Aorta (tissue), 5 donors: ENCODE results near the gene SV2C. TPM values are rescaled to one million over a fixed set of nuclear protein-coding genes. Genes with fewer than 3 reads are reported as not detected.
"Not testable (repeated sequence)": the region's sequence is repeated elsewhere in the genome, so short reads cannot be mapped to it uniquely, and the experiment has no call there.

Experiments used
- ATAC-seq: fragments of 200-7000 bp; cut with Tn5 transposase; one replicate; pipeline ENCODE4 v1.9.1; 2022; ENCODE audit warnings: moderate library complexity; ENCODE audit not compliant: low FRiP score
- DNase-seq, 2 donors: peaks; one replicate each; pipeline ENCODE4 v3.0.0-alpha.2; 2020
- H3K27ac ChIP-seq, 2 donors: one replicate each; pipeline ENCODE4 v1.5.1; 2013; ENCODE audit warnings: low read length in 2 of 2, mild to moderate bottlenecking in 2 of 2, moderate library complexity in 2 of 2, control low read depth in 1 of 2, inconsistent platforms in 1 of 2, low read depth in 1 of 2
- H3K27me3 ChIP-seq, 2 donors: one replicate each; pipeline ENCODE4 v1.6.1; 2013; ENCODE audit warnings: control low read depth in 1 of 2, low read length in 1 of 2, mild to moderate bottlenecking in 1 of 2, moderate library complexity in 1 of 2; ENCODE audit not compliant: insufficient read depth in 2 of 2, control insufficient read depth in 1 of 2
- H3K36me3 ChIP-seq, 2 donors: one replicate each; pipeline ENCODE4 v1.6.1; 2013; ENCODE audit warnings: control low read depth in 1 of 2, low read length in 1 of 2, mild to moderate bottlenecking in 1 of 2; ENCODE audit not compliant: insufficient read depth in 2 of 2, control insufficient read depth in 1 of 2
- H3K4me1 ChIP-seq, 2 donors: one replicate each; pipeline ENCODE4 v1.6.1; 2013; ENCODE audit warnings: low read length in 2 of 2, control low read depth in 1 of 2, mild to moderate bottlenecking in 1 of 2, moderate library complexity in 1 of 2; ENCODE audit not compliant: insufficient read depth in 2 of 2, control insufficient read depth in 1 of 2
- H3K4me3 ChIP-seq, 2 donors: one replicate each; pipeline ENCODE4 v1.5.1; 2013; ENCODE audit warnings: low read length in 2 of 2, control low read depth in 1 of 2, mild to moderate bottlenecking in 1 of 2
- H3K9me3 ChIP-seq: one replicate; pipeline ENCODE4 v1.6.1; 2013; ENCODE audit warnings: mild to moderate bottlenecking, low read length; ENCODE audit not compliant: control insufficient read depth
- WGBS, 2 donors: extraction: QIAGEN DNeasy Blood & Tissue Kit; methylation state at CpG; one replicate each; pipeline ENCODE4 v1.1.7; 2013; 5-methylcytosine and 5-hydroxymethylcytosine counted together
- intact Hi-C, 2 donors: fragments of 100-400 bp; cut with DNase I; formaldehyde crosslinking; loops; one replicate each; pipeline versions ENCODE4 v1.14.2 to v1.15.0; 2022
- polyA plus RNA-seq, 2 donors: library from polyadenylated mRNA; stranded (reverse); fragments of 200-250 nt; gene quantifications; one replicate each; pipeline ENCODE4 v1.2.3, GENCODE V29; 2013
- total RNA-seq, 2 donors: library from RNA; stranded (reverse); fragmentation: NEBNext Ultra II Directional; extraction: Animal tissue kit (Norgen Biotek cat#: 25700); gene quantifications; one replicate each; pipeline ENCODE4 v1.2.1, GENCODE V29; 2021
- donor health status: healthy with polysubstance abuse.
- donor health status: Bipolar disorder and iron deficiency.
- donor health status: DM: no; HTN: no; CAD: no.
- donor health status: DM: no; HTN: no; CAD: no.
- donor health status: DM: yes; HTN: yes; CAD: no.

Gene SV2C
- total and polyA plus RNA-seq, 4 donors = 0.33 TPM; not detected in 3

DNA sequence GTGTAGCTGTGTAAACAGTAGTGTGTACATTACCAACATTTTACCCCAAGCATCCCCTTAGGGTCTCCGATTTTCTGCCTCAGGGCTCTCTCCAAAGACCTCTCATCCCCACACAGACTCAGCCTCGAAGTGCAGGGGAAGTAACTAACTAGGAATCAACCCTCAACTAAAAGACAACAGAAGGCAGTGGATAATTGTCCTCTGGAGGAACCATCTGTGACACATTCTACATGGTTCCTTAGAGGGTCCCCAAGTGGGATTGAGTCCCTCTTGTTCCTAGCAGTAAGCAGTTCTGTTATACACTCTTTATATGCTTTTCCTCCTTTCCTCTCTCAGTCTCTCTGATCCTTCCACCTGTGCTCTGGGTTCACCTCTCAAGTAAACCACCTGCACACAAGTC lies 157.2 kb downstream of the SV2C start:
- WGBS, 2 donors = 43 to 45% methylated on average over 2 of the region's 2 CpGs
- intact Hi-C loops = no loop called here

DNA sequence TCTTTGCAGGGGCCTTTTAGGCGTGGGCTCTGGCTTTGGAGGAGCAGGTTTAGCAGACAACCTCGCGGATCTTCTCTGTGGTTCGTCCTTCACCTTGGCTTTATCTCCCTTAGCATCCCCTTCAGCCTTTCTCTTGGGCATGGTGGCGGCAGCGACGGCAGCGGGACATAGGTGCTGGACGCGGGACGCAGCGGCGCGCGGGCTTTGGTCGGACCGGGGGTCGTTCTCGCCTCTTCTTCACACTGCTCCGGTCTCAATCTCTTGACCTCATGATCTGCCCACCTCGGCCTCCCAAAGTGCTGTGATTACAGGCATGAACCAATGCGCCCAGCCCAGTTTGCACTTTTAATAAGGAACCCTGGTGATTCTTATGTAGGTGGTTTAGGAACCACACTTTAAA lies 159.0 kb downstream of the SV2C start:
- intact Hi-C loops, H3K4me3 ChIP-seq, H3K4me1 ChIP-seq, DNase-seq, H3K27me3 ChIP-seq, ATAC-seq, H3K9me3 ChIP-seq, H3K27ac ChIP-seq, H3K36me3 ChIP-seq: not testable (repeated sequence)
- WGBS, 2 donors = 92 to 95% methylated on average over 21 to 22 of the region's 22 CpGs

More for the DNA sequence above, 157.2 kb downstream of the SV2C start:
- no peak overlapping the region for H3K4me3 ChIP-seq
- H3K27ac ChIP-seq = no peak overlapping the region
- no peaks in the 10 kb centered on the region for H3K27me3 ChIP-seq
- H3K4me1 ChIP-seq = no peaks in the 10 kb centered on the region
- H3K36me3 ChIP-seq = no peaks in the 10 kb centered on the region
- no peak for ATAC-seq
- no peak for DNase-seq
- peaks cover 4% of the 10 kb centered on the region for H3K9me3 ChIP-seq

DNA sequence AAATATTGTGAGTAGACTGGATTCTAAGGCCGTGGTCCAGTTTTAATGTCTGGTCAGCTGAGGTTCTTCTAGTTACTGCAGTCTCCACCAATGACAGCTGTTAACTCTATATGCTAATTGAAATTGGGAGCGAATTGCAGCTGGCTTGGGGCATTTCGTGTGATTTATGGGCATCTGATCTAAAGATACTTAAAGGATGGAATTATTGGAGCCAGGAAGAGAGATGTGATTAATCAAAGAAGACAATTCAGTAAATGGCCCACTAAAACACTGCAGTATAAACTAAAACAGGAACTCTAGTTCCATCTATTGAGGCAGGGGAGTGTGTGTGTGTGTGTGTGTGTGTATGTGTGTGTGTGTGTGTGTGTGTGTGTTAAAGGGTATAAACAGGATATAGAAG lies 162.4 kb downstream of the SV2C start:
- 59 to 69% methylated on average over 3 of the region's 3 CpGs for WGBS, 2 donors
- DNase-seq = no peak
- Histone ChIP-seq H3K4me1 (no peaks in the 10 kb centered on the region), H3K4me3 (no peak overlapping the region), H3K27me3 (no peaks in the 10 kb centered on the region), H3K9me3 (peaks cover 4% of the 10 kb centered on the region), H3K36me3 (no peaks in the 10 kb centered on the region), H3K27ac (no peak overlapping the region)
- intact Hi-C loops = no loop called here
- ATAC-seq = no peak

DNA sequence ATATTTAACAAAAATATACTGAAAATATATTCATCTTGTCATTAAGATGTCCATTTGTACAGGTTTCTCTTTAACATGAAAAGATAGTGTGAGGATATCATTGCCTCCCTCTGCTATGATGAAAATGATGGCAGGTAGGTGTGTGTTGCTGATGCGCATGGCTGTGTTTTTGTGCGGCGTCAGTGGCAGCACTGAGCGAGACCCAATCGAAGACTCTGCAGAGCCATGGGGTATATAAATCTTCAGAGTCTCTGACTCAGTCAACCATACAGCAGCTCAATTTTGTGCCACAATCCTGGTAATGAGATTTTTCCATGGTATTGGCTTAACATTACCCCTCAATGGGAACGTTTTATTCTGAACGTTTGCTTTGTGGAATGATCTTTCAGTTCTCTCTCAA lies 166.4 kb downstream of the SV2C start:
- no peak for ATAC-seq
- WGBS, 2 donors = 78 to 86% methylated on average over 7 of the region's 7 CpGs
- no peak overlapping the region for H3K27ac ChIP-seq
- H3K36me3 ChIP-seq = no peaks in the 10 kb centered on the region
- no peaks in the 10 kb centered on the region for H3K27me3 ChIP-seq
- H3K4me3 ChIP-seq = no peak overlapping the region
- DNase-seq = no peak
- H3K4me1 ChIP-seq = no peaks in the 10 kb centered on the region
- intact Hi-C loops = no loop called here
- H3K9me3 ChIP-seq = no peaks in the 10 kb centered on the region

DNA sequence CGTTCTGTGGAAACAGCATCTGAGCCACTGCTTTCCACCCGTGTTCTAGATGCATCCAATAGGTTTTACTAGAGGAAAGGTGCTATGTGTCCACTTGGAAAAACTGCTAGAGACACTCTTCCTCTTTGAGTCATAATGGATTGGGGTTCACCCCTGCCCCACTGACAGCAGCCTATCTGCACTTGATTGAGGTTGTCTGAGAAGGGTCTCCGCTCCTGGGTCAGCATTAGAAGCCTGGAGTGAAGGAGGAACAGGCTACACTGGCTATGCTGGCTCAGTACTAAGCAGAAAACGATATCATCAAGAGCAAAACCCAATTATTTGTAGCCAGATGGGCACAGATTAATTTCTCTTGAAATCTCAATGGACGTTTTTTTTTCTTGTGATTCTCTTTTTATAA lies 167.3 kb downstream of the SV2C start:
- Histone ChIP-seq H3K36me3 (no peaks in the 10 kb centered on the region), H3K27ac (no peak overlapping the region), H3K4me3 (no peak overlapping the region), H3K4me1 (no peaks in the 10 kb centered on the region), H3K27me3 (no peaks in the 10 kb centered on the region), H3K9me3 (no peaks in the 10 kb centered on the region)
- WGBS, 2 donors = 61 to 65% methylated on average over 5 of the region's 5 CpGs
- ATAC-seq (no peak), DNase-seq (no peak)
- intact Hi-C loops = no loop called here

DNA sequence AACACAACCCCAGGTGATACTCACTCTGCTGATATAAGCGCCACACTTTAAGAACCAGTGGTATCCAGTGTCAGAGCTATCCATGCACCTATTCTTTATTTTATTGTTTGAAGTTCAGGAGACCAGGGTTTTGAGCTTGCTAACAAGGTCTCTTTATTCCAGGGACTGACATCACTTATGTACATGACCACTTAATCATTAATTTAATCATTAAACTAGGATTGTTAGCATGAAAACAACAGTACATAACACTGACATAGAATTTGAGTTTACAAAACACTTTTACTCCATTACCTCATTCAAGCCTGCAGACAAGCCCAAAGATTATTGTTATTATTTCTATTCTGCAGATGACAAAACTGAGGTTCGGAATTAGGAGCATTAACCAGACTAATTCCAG lies 168.5 kb downstream of the SV2C start:
- H3K27ac ChIP-seq = no peak overlapping the region
- intact Hi-C loops = no loop called here
- ATAC-seq (no peak), DNase-seq (no peak)
- no peak overlapping the region for H3K4me3 ChIP-seq
- no peaks in the 10 kb centered on the region for H3K27me3 ChIP-seq
- H3K9me3 ChIP-seq = no peaks in the 10 kb centered on the region
- WGBS, 2 donors = 82 to 84% methylated on average over 2 of the region's 2 CpGs
- H3K4me1 ChIP-seq = no peaks in the 10 kb centered on the region
- no peaks in the 10 kb centered on the region for H3K36me3 ChIP-seq

DNA sequence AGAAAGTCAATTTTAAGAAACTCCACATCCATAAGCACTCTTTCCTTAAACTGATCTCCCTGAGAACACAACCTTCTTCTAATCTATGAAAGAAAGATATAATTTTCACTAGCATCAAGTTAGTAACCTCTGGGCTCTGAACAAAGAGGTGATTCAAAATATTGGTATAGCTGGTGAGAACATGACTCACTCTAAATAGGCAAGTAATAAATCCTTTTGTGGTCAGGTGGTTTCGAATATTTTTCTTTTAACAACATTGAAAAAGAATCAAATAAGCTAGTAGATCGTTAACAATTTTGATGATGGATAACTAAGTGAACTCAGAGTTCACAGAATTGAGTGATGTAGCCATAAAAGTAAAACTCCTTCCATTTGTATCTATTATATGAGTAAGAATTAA lies 169.3 kb downstream of the SV2C start:
- H3K27ac ChIP-seq = no peak overlapping the region

DNA sequence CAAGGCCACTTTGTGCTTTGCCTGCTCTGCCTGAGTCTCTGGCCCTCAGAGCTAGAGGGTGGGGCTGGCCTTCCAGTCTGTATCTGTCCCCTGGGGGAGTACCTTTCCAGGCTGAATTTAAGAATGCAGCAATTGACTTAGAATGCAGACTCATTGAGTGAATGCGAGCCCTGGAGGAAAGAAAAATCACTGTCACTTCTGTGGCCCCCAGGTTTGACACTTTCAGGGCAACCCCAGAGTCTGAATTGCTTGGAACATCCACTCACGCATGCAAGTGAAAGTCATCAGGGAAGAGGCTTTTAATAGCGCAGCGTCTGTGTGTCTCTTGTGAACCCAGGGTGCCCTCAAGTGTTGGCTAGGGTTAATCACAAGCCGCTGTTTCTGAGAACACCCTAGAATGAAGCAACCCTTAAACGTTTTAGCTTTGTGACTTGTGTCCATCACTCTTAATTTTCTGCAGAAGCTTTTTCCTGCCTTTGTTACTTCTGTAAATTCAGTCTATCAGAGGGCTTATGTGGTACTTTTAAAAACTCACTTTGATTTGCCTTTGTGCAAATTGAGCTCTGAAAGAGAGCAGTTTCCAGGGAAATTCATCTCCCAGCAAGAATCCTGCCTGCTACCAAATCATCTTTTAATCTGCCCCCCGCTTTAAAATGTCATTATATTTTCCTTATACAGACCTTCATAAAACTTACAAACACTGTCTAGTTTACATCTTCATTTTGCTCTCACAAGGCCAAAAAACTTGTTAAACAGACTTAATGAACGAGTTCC lies 173.1 kb downstream of the SV2C start:
- 15 to 18% methylated on average over 8 of the region's 8 CpGs for WGBS, 2 donors
- intact Hi-C loops = no loop called here
- Histone ChIP-seq H3K9me3 (no peaks in the 10 kb centered on the region), H3K27ac (no peak overlapping the region), H3K36me3 (no peaks in the 10 kb centered on the region), H3K4me1 (no peaks in the 10 kb centered on the region), H3K27me3 (no peaks in the 10 kb centered on the region), H3K4me3 (no peak overlapping the region)
- DNase-seq = peak in 1 of 2 donors; percentile 58
- ATAC-seq = peak; percentile 83

More for the DNA sequence above, 169.3 kb downstream of the SV2C start:
- Histone ChIP-seq H3K9me3 (no peaks in the 10 kb centered on the region), H3K4me3 (no peak overlapping the region), H3K27me3 (no peaks in the 10 kb centered on the region), H3K36me3 (no peaks in the 10 kb centered on the region), H3K4me1 (no peaks in the 10 kb centered on the region)
- 25 to 44% methylated on average over 2 of the region's 2 CpGs for WGBS, 2 donors
- DNase-seq = no peak
- intact Hi-C loops = no loop called here
- no peak for ATAC-seq

DNA sequence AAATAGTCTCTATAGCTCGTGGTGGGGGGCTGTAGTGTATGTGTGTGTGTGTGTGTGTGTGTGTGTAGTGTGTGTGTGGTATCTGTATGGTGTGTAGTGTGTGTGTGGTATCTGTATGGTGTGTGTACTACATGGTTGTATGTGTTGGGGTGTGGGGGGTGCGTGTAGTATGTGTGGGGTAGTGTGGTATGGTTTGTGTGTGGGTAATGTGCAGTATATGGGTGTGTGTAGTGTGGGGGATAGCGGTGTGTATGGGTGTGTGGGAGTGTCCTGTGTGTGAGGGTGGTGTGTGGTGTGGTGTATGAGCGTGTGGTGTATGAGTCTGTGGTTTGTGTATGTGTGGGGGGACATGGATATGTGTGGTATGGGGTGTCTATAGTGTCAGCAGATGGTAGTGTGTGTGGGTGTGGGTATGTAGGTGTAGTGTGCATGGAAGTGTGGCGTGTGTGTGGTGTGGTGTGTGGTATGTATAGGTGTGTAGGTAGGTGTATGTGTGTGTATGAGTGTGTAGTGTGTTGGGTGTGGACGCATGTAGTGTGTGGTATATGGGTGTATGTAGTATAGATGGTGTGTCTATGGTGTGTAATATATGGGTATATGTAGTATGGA lies 174.1 kb downstream of the SV2C start:
- DNase-seq = no peak
- no peak overlapping the region for H3K27ac ChIP-seq
- WGBS, 2 donors = 76 to 80% methylated on average over 6 of the region's 6 CpGs
- no peaks in the 10 kb centered on the region for H3K36me3 ChIP-seq
- ATAC-seq = no peak
- H3K4me3 ChIP-seq = no peak overlapping the region
- no peaks in the 10 kb centered on the region for H3K4me1 ChIP-seq
- H3K27me3 ChIP-seq = no peaks in the 10 kb centered on the region
- intact Hi-C loops = no loop called here
- H3K9me3 ChIP-seq = no peaks in the 10 kb centered on the region
